GM21423 (cell line): ENCODE results near the gene FLRT2.

Source experiments
- ATAC-seq: cut with Tn5 transposase; IDR thresholded peaks from one replicate; pipeline ENCODE4 v1.9.1; 2021; ENCODE audit warnings: mild to moderate bottlenecking, moderate library complexity; ENCODE audit not compliant: unreplicated experiment

FLRT2 gene

DNA sequence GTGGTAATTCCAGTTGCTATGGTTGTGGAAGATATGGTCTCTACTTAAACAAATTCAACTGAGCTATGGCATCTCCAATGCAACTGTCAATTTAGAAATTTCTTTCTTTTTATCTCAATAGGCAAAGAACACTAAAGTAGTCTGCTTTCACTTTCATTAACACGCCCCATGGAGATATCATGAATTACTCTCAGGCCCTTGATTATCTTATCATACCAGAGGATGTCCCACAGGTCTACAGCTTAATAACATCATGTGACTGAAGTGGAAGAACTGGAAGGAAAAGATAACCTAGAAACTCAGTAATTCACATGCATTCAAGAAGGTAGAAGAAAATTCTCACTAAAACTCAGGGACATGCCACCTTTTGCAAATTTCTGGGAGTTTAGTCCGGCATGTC, 114.3 kb downstream of the FLRT2 start:
- ATAC-seq = no peak

- ATAC-seq = no peak
These were observed 123.1 kb downstream of the FLRT2 start for GRCh38 chr14:85653029-85653428.

GRCh38 chr14:85660243-85660922, 130.4 kb downstream of the FLRT2 start:
- ATAC-seq = no peak

- ATAC-seq = no peak
These were observed 132.2 kb downstream of the FLRT2 start for GRCh38 chr14:85662096-85662495.

DNA sequence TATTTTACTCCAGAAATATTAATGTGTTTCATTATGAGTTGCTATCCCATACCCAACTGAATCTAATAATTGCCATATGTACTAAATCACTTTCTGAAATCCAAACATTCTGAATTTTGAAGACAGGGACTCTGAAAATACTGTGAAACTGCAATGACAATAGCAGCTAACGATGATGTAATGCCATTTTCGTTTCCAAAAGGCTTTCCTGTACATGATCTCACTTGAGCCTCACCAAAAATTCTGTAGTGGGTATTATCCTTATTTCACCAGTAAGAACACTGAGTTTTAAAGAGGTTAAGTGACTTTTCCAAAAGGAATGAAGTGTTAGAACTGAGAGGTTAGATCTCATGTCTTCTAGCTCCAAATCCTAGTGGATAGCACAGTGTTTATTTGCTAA, 133.3 kb downstream of the FLRT2 start:
- ATAC-seq = no peak

GRCh38 chr14:85663667-85664066, 133.7 kb downstream of the FLRT2 start:
- no peak for ATAC-seq

DNA sequence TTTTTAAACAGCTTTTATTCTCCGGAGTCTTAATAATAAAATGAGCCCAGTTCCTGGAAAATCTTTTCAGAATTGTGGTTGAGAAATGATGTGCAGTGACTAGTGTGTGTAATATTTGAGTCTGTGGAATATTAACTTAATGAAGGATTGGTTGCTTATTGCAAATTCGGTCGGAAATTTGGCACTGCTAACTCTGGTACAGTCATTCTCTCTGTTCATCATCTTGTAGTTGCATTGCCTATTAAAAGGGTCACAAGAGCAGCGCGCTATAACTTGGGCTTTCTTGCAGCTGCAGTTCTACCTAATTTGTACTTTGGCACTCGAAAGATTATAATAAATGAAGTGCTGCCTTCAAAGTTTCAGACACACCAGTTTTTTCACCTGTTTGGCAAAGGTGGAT, 146.0 kb downstream of the FLRT2 start:
- ATAC-seq = no peak

- no peak for ATAC-seq
These were observed 157.0 kb downstream of the FLRT2 start for GRCh38 chr14:85686908-85687307.

- ATAC-seq = no peak
These were observed 157.5 kb downstream of the FLRT2 start for GRCh38 chr14:85687456-85687855.

- no peak for ATAC-seq
These were observed 158.1 kb downstream of the FLRT2 start for GRCh38 chr14:85688006-85688405.

DNA sequence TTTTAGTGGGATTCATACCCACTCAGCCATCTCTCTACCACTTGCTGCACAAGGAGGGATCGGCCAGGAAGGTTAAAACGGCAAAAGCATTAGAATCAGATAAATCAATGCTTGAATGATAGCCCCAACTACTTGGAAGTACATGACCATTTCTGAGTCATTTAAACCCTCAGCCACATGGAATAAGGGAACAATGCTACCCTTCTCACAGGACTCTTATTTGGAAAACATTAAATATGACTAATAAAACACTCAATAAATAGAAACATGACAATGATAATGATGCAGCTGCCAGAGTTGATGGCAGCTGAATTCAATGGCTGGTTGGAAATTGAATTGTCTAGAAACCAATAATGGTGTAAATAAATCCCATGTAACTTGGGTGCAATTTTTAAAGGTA, 165.4 kb downstream of the FLRT2 start:
- ATAC-seq = no peak

GRCh38 chr14:85701116-85701515, 171.2 kb downstream of the FLRT2 start:
- ATAC-seq = no peak

DNA sequence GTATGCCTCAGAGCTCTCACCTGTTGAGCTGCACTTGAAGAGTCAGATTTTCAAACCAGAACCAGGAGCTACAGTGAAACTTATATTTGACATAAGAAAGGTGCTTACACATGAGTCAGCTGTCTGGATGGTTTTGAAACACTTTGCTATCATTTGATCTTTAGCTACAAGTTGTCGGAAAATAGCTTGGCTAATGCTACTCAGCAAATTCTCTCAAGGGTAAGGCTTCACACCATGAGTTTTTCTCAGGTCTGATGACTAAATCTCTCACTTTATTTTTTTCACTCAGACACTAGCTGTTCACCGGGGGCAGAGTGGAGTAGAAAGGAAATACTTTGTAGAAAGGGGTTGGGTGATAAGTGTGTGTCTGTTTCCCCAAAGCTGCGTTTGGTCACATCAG, 171.8 kb downstream of the FLRT2 start:
- no peak for ATAC-seq

- no peak for ATAC-seq
These were observed 172.2 kb downstream of the FLRT2 start for GRCh38 chr14:85702191-85702590.

DNA sequence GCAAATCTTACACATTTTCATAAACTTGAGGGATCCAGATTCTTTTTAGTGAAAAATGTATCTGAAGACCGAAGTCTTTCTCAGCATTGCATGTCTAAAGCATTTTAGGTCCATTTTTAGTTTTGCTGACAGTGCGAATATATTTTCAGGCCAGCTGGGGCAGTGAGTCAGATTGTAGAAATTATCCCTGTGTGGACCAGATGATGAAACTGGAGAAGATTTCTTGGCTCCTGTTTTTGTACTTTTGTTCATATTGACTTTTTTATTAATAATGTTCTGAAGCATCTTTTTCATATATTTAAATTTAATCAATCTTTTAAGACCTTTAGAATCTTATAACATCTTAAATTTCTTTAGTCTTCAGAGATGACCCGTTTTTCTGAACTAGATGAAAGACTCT, 173.1 kb downstream of the FLRT2 start:
- no peak for ATAC-seq
